GM18499 (cell line): ENCODE results near the gene ADCY7.

Experiments
- ATAC-seq: cut with Tn5 transposase; IDR thresholded peaks from one replicate; pipeline ENCODE4 v1.9.1; 2021; ENCODE audit warnings: moderate number of reproducible peaks; ENCODE audit not compliant: insufficient read depth, unreplicated experiment

ADCY7 gene

GRCh38 chr16:50265716-50266336 lies 525 bp upstream of the ADCY7 start:
- no peak for ATAC-seq

DNA sequence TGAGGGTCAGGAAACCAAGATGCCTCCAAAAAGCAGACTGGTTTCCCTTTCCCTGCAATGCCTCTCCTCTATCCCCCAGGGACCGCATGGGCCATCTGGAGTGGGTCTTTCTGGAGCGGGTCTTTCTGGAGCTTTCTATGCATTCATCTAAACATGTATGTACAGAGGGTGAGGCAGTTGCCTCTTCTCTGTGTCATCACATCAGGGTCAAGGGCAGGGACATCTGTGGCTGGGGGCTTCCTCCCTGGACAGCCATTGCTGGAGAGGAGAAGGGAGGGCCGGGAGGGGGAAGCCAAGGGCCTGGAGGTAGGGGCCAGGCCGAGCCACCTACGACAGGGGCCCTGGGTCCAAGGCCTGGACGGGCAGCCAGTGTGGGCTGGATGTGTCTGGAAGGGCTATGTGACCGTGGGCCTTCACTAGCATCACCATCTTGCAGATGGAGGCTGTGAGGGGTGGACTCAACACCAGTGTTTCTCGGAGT lies 840 bp downstream of the ADCY7 start:
- no peak for ATAC-seq

- ATAC-seq = no peak
These were observed 1.3 kb downstream of the ADCY7 start for GRCh38 chr16:50267651-50268050.

- ATAC-seq = no peak
These were observed 2.0 kb downstream of the ADCY7 start for GRCh38 chr16:50268352-50268751.

DNA sequence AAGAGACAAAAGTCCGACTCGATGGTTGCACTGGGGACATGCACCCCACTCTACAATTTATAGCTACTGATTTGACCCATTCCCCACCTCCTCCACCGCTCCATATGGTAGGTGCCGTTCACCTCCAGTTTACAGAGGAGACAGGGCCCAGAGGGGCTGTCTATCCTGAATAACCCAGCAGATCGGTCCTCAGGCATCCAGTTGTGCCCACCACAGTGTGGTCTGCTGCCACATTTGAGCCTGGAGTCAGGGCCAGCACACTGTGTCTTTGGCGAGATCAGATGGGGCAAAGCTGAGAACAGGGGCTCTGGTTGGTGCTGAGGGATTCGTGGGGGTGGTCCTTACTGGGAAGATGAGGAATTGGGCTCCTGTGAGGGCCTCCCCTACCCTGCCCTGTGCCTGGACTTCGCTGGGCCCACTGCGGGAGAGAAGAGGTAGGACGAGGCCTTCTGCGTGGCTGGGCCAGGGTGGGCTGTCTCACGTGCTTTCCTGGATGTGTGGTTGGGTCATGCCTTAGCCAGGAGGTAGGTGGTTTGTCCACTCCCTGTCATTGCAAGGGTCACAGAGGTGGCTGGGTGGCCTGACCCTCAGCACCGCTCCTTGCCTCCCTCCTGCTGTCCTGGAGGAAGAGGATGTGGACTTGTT lies 2.8 kb downstream of the ADCY7 start:
- no peak for ATAC-seq

GRCh38 chr16:50269769-50270509 lies 3.6 kb downstream of the ADCY7 start:
- no peak for ATAC-seq

GRCh38 chr16:50270510-50271147 lies 4.3 kb downstream of the ADCY7 start:
- no peak for ATAC-seq

GRCh38 chr16:50271148-50272041 lies 5.0 kb downstream of the ADCY7 start:
- ATAC-seq = no peak

DNA sequence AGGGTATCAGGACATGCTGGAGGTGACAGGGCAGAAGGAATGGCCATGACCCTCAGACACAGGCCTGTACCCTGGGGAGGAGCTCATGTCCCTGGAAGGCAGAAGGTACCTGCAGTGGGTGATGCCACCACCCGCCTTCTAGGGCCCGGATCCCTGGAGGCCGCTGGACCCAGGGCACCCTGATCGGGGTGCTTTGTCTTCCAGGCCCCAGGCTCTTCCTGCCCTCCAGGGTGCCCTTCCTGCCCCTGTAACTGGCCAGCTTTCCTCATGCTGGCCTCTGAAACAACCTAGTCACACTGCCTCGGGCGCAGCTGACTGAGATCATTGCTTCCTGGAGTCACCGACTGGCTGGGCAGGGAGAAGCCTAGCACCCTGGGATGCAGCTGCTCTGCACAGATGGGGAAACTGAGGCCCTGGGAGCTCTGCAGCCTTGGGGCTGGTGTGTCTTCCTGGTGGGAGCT lies 5.8 kb downstream of the ADCY7 start:
- no peak for ATAC-seq

- ATAC-seq = no peak
These were observed 6.5 kb downstream of the ADCY7 start for GRCh38 chr16:50272687-50273381.

- no peak for ATAC-seq
These were observed 7.0 kb downstream of the ADCY7 start for GRCh38 chr16:50273382-50273690.

GRCh38 chr16:50273888-50274325 lies 7.6 kb downstream of the ADCY7 start:
- peak; percentile 46 for ATAC-seq

GRCh38 chr16:50274326-50275097 lies 8.2 kb downstream of the ADCY7 start:
- peak; percentile 8 for ATAC-seq

DNA sequence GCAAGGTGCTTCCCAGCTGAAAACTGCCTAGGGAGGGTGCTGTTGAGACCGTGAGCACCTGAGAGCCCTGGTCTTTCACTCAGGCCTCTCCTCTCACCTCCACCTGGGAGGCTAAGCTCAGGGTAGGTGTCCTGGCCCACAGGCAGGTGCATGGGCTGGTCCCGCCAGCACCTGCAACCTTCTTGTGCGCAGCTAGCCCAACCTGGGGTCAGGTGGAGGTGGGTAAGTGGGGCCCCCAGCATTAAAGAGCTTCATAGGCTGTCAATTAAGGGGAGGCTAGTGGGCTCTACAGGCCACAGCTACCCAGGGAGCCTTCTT lies 8.7 kb downstream of the ADCY7 start:
- no peak for ATAC-seq

DNA sequence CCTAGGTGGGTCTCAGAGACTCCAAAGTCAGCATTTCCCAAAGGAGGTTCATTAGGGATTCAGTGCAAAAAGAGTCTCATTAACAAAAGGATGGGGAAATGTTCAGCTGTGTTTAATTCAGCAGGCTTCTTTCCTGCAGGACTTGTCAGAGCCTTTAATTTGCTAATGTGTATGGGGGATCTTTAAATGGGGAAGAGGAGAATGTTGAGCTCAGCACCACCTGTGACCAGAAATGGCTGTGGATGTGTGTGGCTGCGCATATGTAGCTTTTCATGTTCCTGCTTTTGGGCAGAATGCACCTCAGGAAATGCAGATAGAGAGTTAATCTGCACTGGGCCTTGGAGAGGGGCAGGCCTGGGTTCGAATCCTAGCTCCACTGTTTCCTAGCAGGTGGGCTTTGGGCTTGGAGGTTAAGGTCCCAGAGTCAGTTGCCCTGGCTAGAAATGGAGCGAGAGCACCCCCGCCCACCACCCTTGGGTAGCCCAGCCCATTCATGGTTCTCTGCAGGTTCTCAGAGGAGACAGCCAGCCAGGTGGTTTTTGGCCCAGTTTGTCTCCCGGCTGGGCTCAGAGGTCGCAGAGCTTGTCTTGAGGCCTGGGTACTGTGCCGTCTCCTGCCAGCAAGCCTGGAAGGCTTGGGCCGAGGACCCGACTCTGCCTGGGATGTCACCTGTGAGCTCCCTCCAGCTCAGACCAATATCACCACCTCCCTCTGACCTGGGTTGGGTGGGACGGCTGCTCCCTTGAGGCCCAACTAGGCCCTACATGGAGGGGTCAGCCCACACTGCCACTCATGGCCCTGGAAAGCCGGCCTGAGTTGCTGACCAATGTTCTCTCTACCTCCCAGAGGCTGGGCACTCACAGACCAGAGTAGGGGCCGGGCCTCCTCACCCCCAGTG lies 9.3 kb downstream of the ADCY7 start:
- ATAC-seq = no peak

GRCh38 chr16:50276326-50276640 lies 9.9 kb downstream of the ADCY7 start:
- no peak for ATAC-seq

DNA sequence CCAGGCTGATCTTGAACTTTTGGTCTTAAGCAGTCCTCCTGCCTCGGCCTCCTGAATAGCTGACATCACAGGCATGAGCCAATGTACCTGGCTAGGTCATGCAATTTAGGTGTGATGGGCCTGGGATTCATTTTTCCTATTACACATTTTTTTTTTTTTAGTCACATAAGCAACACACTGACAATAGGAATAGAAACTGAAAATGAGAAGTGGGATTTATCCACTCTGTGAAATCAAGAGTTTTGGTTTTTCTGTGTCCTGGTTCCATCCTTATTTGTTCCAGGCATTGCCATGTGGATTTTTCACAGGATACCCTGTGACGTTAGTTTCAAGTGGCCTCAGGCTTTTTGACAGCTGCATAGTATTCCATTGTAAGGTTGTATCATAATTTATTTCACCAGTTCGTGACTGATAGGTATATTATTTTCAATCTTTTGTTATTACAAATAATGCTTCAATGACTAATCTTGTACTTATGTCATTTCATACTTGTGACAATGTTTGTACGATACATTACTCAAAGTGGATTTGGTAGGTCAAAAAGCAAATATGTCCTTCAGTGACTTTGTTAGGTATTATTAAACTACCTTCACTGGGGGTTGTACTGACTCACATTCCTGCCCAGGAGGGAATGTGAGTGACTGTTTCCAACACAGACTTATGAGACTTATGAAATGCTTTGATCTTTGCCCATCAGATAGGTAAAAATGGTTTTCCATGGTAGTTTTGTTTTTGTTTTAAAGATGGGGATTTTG lies 10.6 kb downstream of the ADCY7 start:
- ATAC-seq = no peak
